Smooth muscle cell (in vitro differentiated cells): ENCODE measurements around the gene C1RL. TPM values are rescaled to one million over a fixed set of nuclear protein-coding genes. Genes with fewer than 3 reads are reported as not detected.

Source experiments
- DNase-seq: peaks from one replicate; lab custom pipeline; 2025; ENCODE audit not compliant: unreplicated experiment; lab: John Stamatoyannopoulos, UW
- H2AFZ ChIP-seq: fragments of 200-600 bp; sonication (generic); 2 replicates; pipeline ENCODE4 v1.6.0; 2016; ENCODE audit warnings: antibody characterized with exemption, low read depth, mild to moderate bottlenecking
- H3F3A ChIP-seq: fragments of 200-600 bp; sonication (generic); 2 replicates; pipeline ENCODE4 v1.6.0; 2017; ENCODE audit warnings: antibody characterized with exemption, low read depth
- H3K27ac ChIP-seq: fragments of 200-600 bp; sonication (generic); 2 replicates; pipeline ENCODE4 v1.5.1; 2016; ENCODE audit warnings: low read depth, mild to moderate bottlenecking
- H3K27me3 ChIP-seq: fragments of 200-600 bp; sonication (generic); 2 replicates; pipeline ENCODE4 v1.6.1; 2016; ENCODE audit warnings: low read depth, mild to moderate bottlenecking
- H3K36me3 ChIP-seq: fragments of 200-600 bp; sonication (generic); 2 replicates; pipeline ENCODE4 v1.5.1; 2016; ENCODE audit warnings: low read depth
- H3K4me1 ChIP-seq: fragments of 200-600 bp; sonication (generic); 2 replicates; pipeline ENCODE4 v1.5.1; 2016; ENCODE audit warnings: low read depth
- H3K4me2 ChIP-seq: fragments of 200-600 bp; sonication (generic); 2 replicates; pipeline ENCODE4 v1.6.0; 2016; ENCODE audit warnings: mild to moderate bottlenecking
- H3K4me3 ChIP-seq: fragments of 200-600 bp; sonication (generic); 2 replicates; pipeline ENCODE4 v1.5.1; 2016; ENCODE audit warnings: mild to moderate bottlenecking
- H3K79me2 ChIP-seq: fragments of 200-600 bp; sonication (generic); 2 replicates; pipeline ENCODE4 v1.6.0; 2016; ENCODE audit warnings: low read depth, mild to moderate bottlenecking
- H3K9ac ChIP-seq: fragments of 200-600 bp; sonication (generic); 2 replicates; pipeline ENCODE4 v1.6.0; 2016; ENCODE audit warnings: low read depth
- H3K9me3 ChIP-seq: fragments of 200-600 bp; sonication (generic); replicated peaks from 2 replicates; pipeline ENCODE4 v1.5.1; 2016; ENCODE audit warnings: low read depth
- H4K20me1 ChIP-seq: fragments of 200-600 bp; sonication (generic); 2 replicates; pipeline ENCODE4 v1.6.0; 2016; ENCODE audit warnings: low read depth
- CTCF ChIP-seq: fragments of 200-600 bp; sonication (generic); IDR thresholded peaks from 2 replicates; pipeline ENCODE4 v1.5.1; 2017; ENCODE audit warnings: borderline replicate concordance, mild to moderate bottlenecking, antibody characterized with exemption; ENCODE audit not compliant: insufficient read depth, poor library complexity, severe bottlenecking
- WGBS: methylation state at CpG from one replicate; pipeline ENCODE4 v1.1.7; 2016; ENCODE audit warnings: low lambda C conversion rate; 5-methylcytosine and 5-hydroxymethylcytosine counted together
- polyA plus RNA-seq: library from polyadenylated mRNA; unstranded; fragments of >200 nt; fragmentation: Nextera tagmentation; extraction: Ambion mirVana; gene quantifications from 2 replicates; pipeline ENCODE4 v1.2.1, GENCODE V29; 2016
- total RNA-seq: library from RNA; depleted of rRNA; stranded (reverse); fragments of >200 nt; gene quantifications from 2 replicates; pipeline ENCODE4 v1.2.3, GENCODE V29; 2014

The C1RL gene
- total and polyA plus RNA-seq, 2 experiments from 2014 or later, result 8.7 to 21.1 TPM

- H3K4me3 ChIP-seq, result no peak overlapping the region
- TF ChIP-seq CTCF, result no peak
- no peaks in the 10 kb centered on the region for H3K9me3 ChIP-seq
- H3K36me3 ChIP-seq, result no peaks in the 10 kb centered on the region
- H3K79me2 ChIP-seq, result no peaks in the 10 kb centered on the region
- H3K9ac ChIP-seq, result no peak overlapping the region
- H3K27me3 ChIP-seq, result no peaks in the 10 kb centered on the region
- H2AFZ ChIP-seq, result no peak overlapping the region
- H3K4me2 ChIP-seq, result no peak overlapping the region
- DNase-seq, result no peak
- no peaks in the 10 kb centered on the region for H3K4me1 ChIP-seq
- H4K20me1 ChIP-seq, result peaks cover 2% of the 10 kb centered on the region
- WGBS, result 98% methylated on average over 3 of the region's 3 CpGs
- no peak overlapping the region for H3K27ac ChIP-seq
- H3F3A ChIP-seq, result no peaks in the 10 kb centered on the region
These were observed 9.9 kb upstream of the C1RL start for GRCh38 chr12:7118881-7119280.

- no peaks in the 10 kb centered on the region for H3K9me3 ChIP-seq
- H3F3A ChIP-seq, result no peaks in the 10 kb centered on the region
- peaks cover 7% of the 10 kb centered on the region for H4K20me1 ChIP-seq
- WGBS, result 89% methylated on average over 3 of the region's 3 CpGs
- H3K36me3 ChIP-seq, result no peaks in the 10 kb centered on the region
- H3K4me2 ChIP-seq, result no peak overlapping the region
- H3K27ac ChIP-seq, result no peak overlapping the region
- H2AFZ ChIP-seq, result no peak overlapping the region
- no peaks in the 10 kb centered on the region for H3K79me2 ChIP-seq
- no peak overlapping the region for H3K4me3 ChIP-seq
- no peak for DNase-seq
- no peak for TF ChIP-seq CTCF
- H3K4me1 ChIP-seq, result no peaks in the 10 kb centered on the region
- H3K9ac ChIP-seq, result no peak overlapping the region
- H3K27me3 ChIP-seq, result no peaks in the 10 kb centered on the region
These were observed 8.7 kb upstream of the C1RL start for GRCh38 chr12:7117670-7118069.

GRCh38 chr12:7116916-7117315 is 7.9 kb upstream of the C1RL start:
- H3K4me3 ChIP-seq, result no peak overlapping the region

More at GRCh38 chr12:7116916-7117315, 7.9 kb upstream of the C1RL start:
- Histone ChIP-seq H3K27me3 (no peaks in the 10 kb centered on the region), H3K36me3 (no peaks in the 10 kb centered on the region), H2AFZ (no peak overlapping the region), H4K20me1 (peaks cover 7% of the 10 kb centered on the region), H3K9me3 (no peaks in the 10 kb centered on the region), H3K9ac (no peak overlapping the region), H3F3A (no peaks in the 10 kb centered on the region), H3K4me2 (no peak overlapping the region), H3K27ac (no peak overlapping the region), H3K79me2 (no peaks in the 10 kb centered on the region), H3K4me1 (no peaks in the 10 kb centered on the region)
- WGBS, result 91% methylated on average over 9 of the region's 9 CpGs
- DNase-seq, result no peak
- TF ChIP-seq CTCF, result no peak
